Upper lobe of left lung (tissue), 6 donors: ENCODE data around the gene BCAT1. TPM values are rescaled to one million over a fixed set of nuclear protein-coding genes. Genes with fewer than 3 reads are reported as not detected.
A peak's percentile ranks its signal among the peaks of the same experiment; 100 is the strongest.
"Not testable (repeated sequence)": the region's sequence is repeated elsewhere in the genome, so short reads cannot be mapped to it uniquely, and the experiment has no call there.

Source experiments
- ATAC-seq, 2 donors: fragments of 200-7000 bp; cut with Tn5 transposase; one replicate each; pipeline ENCODE4 v1.9.1; 2022; ENCODE audit warnings: mild to moderate bottlenecking in 2 of 2, moderate library complexity in 2 of 2; ENCODE audit not compliant: low FRiP score in 2 of 2
- DNase-seq, 2 donors: peaks; one replicate each; pipeline ENCODE4 v3.0.0-alpha.2; 2019 to 2020
- H3K27ac ChIP-seq, 4 donors: fragments of 200-600 bp; sonication (generic); one replicate each; pipeline ENCODE4 v1.5.1; 2016 to 2019
- H3K27me3 ChIP-seq, 4 donors: fragments of 200-600 bp; sonication (generic); one replicate each; pipeline ENCODE4 v1.5.1; 2017 to 2019
- H3K36me3 ChIP-seq, 4 donors: fragments of 200-600 bp; sonication (generic); one replicate each; pipeline ENCODE4 v1.5.1; 2016 to 2019
- H3K4me1 ChIP-seq, 4 donors: fragments of 200-600 bp; sonication (generic); one replicate each; pipeline ENCODE4 v1.5.1; 2018 to 2019
- H3K4me3 ChIP-seq, 4 donors: fragments of 200-600 bp; sonication (generic); one replicate each; pipeline ENCODE4 v1.5.1; 2017 to 2019; ENCODE audit warnings: mild to moderate bottlenecking in 2 of 4, moderate library complexity in 1 of 4
- H3K9me3 ChIP-seq, 4 donors: fragments of 200-600 bp; sonication (generic); one replicate each; pipeline ENCODE4 v1.5.1; 2018 to 2019
- EP300 ChIP-seq, 4 donors: sonication (generic); formaldehyde crosslinking; IDR thresholded peaks; one replicate each; pipeline ENCODE4 v1.5.1; 2017; ENCODE audit warnings: antibody characterized with exemption in 4 of 4, control low read depth in 2 of 4
- POLR2A ChIP-seq, 4 donors: fragments of 450-650 bp; IDR thresholded peaks; one replicate each; pipeline ENCODE4 v1.5.1; 2016 to 2017; ENCODE audit warnings: antibody characterized with exemption in 4 of 4, mild to moderate bottlenecking in 2 of 4
- POLR2AphosphoS5 ChIP-seq, 2 donors: sonication (generic); formaldehyde crosslinking; IDR thresholded peaks; one replicate each; pipeline ENCODE4 v1.5.1; 2017; ENCODE audit warnings: antibody characterized with exemption in 2 of 2
- WGBS, 2 donors: methylation state at CpG; one replicate each; pipeline ENCODE4 v1.1.5; 2017 to 2018; 5-methylcytosine and 5-hydroxymethylcytosine counted together
- total RNA-seq, 6 donors: library from RNA; depleted of rRNA in 4 of 6; stranded (reverse); fragments of >200 nt in 4 of 6; gene quantifications; one replicate each; pipeline versions ENCODE4 v1.1.0 to v1.2.1, GENCODE V29; 2016 to 2021
- TF ChIP-seq, protein P1 (sequence below), 6 experiments: fragments of 450-650 bp in 4 of 6; fragments of 200-600 bp in 2 of 6; sonication (generic) in 2 of 6; IDR thresholded peaks; one replicate each; pipeline ENCODE4 v1.5.1; 2016 to 2019; ENCODE audit warnings: antibody characterized with exemption in 6 of 6
- donor health status: DM: no; HTN: no; CAD: no; lungs with moderate emphysema.
- donor health status: DM: no; HTN: yes; CAD: no; lungs with severe emphysema.

The BCAT1 gene
- total RNA-seq, 6 donors from 2014 or later: 52.7 to 145 (median 72.7) TPM

DNA sequence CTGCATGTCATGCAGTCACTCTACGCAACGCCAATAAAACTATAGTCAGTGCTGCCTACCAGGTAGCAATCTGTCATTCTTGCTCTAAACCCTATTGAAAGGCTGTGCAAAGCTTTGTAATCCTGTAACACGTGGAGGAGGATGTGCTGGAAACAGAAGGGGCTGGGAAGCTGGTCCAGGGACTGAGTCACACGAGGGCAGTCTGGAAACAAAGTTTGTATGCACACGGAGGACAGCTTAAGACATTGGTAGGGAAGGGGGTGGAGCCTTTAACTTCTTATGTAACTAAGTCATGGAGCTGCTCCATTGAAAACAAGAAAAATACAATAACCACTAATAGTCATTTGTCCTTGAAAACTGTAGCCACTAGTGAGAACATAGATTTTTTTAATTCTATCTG lies 128.0 kb downstream of the BCAT1 start:
- DNase-seq (no peak), ATAC-seq (peak in 1 of 2 donors; percentile 73)
- Histone ChIP-seq H3K4me3 (no peak overlapping the region), H3K27me3 (no peaks in the 10 kb centered on the region), H3K27ac (no peak overlapping the region), H3K4me1 (no peaks in the 10 kb centered on the region), H3K9me3 (no peaks in the 10 kb centered on the region), H3K36me3 (no peaks in the 10 kb centered on the region)
- no peak for TF ChIP-seq EP300 (IDR thresholded peaks at IDR 0.05)
- TF ChIP-seq POLR2A (IDR thresholded peaks at IDR 0.05): no peak
- TF ChIP-seq, protein P1, sequence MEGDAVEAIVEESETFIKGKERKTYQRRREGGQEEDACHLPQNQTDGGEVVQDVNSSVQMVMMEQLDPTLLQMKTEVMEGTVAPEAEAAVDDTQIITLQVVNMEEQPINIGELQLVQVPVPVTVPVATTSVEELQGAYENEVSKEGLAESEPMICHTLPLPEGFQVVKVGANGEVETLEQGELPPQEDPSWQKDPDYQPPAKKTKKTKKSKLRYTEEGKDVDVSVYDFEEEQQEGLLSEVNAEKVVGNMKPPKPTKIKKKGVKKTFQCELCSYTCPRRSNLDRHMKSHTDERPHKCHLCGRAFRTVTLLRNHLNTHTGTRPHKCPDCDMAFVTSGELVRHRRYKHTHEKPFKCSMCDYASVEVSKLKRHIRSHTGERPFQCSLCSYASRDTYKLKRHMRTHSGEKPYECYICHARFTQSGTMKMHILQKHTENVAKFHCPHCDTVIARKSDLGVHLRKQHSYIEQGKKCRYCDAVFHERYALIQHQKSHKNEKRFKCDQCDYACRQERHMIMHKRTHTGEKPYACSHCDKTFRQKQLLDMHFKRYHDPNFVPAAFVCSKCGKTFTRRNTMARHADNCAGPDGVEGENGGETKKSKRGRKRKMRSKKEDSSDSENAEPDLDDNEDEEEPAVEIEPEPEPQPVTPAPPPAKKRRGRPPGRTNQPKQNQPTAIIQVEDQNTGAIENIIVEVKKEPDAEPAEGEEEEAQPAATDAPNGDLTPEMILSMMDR (IDR thresholded peaks at IDR 0.05): no peak
- TF ChIP-seq POLR2AphosphoS5 (IDR thresholded peaks at IDR 0.05): no peak
- 72 to 75% methylated on average over 5 of the region's 5 CpGs for WGBS, 2 donors

DNA sequence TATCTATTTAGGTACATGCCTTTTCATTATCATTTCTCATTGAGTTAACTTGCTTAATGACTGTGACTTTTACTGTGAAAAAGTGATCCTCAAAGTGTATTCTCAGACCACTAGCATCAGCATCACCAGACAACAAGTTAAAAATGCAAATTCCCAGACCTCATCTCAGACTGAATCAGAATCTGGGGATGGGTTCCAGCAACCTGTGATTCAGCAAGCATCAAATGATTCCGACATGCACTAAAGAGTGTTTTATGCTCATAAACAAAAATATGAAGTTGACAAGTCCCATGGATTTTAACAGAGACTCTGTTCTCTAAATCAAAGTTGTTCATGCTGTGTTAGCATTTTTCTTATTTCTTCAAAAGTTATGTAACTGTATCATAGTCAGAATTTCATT lies 130.6 kb downstream of the BCAT1 start:
- Histone ChIP-seq H3K4me1 (peaks cover 0 to 11% (median 5%) of the 10 kb centered on the region in 4 donors), H3K9me3 (no peaks in the 10 kb centered on the region), H3K27ac (no peak overlapping the region), H3K36me3 (no peaks in the 10 kb centered on the region), H3K4me3 (no peak overlapping the region), H3K27me3 (no peaks in the 10 kb centered on the region)
- no peak for ATAC-seq
- TF ChIP-seq POLR2AphosphoS5 (IDR thresholded peaks at IDR 0.05) (no peak), EP300 (IDR thresholded peaks at IDR 0.05) (no peak), POLR2A (IDR thresholded peaks at IDR 0.05) (no peak)
- TF ChIP-seq, protein P1 (IDR thresholded peaks at IDR 0.05): no peak
- no peak for DNase-seq
- WGBS, 2 donors: 100% methylated on average over 1 of the region's 1 CpG

DNA sequence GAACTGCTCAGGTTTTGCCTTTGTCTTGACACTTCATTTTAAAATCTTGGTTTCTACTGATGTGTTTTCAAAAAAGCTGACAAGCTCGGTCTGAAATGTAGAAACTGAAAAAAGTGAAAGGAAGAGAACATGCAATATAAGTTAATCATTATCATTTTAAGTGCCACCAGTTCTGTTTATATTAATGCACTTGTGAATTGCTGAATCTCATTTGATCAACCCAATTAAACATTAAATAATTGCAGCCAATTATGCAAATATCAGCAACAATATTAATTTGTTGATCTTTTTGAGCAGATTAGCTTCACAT lies 133.8 kb downstream of the BCAT1 start:
- 24 to 36% methylated on average over 1 of the region's 1 CpG for WGBS, 2 donors
- H3K27ac ChIP-seq: no peak overlapping the region
- no peak for ATAC-seq

DNA sequence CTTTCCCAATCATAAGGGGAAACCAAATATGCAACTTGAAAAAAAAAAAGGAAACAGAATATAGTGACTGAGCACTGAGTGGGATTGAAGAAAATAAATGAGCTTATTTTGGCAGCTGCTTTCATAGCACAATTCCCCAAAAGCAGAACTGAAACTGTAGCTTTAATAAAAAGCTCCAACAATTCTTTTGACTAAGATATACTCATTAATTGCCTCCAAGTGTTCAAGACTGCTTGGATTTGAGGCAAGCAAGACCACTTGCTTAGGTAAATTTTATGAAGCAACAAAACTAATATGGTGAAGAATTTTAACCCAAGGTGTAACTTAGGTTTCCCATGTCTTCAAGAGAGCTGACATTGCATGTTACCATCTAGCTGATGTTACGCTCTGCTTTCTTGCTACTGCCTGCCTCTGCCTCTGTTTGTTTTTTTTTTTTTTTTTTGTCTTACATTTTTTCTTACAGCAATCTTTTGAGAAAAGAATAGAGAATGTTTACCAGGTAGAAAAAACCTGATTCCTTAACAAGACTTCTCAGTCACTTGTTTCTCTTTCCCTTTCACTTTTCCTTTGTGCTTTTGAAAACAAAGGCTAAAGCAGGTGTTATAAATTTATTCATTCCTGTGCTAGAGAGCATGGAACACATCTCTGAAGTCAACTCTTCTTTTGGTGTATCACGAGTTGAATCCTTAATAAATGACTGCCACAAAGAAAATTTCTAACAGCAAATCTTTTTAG lies 134.4 kb downstream of the BCAT1 start:
- DNase-seq: no peak
- Histone ChIP-seq H3K9me3 (no peaks in the 10 kb centered on the region), H3K27ac (peak overlapping the region in 3 of 4 donors; percentile 18 to 52 (median 33)), H3K36me3 (no peaks in the 10 kb centered on the region), H3K4me1 (peaks cover 0 to 11% (median 5%) of the 10 kb centered on the region in 4 donors), H3K27me3 (no peaks in the 10 kb centered on the region), H3K4me3 (peak overlapping the region in 1 of 4 donors; percentile 27)
- TF ChIP-seq POLR2A (IDR thresholded peaks at IDR 0.05) (no peak), EP300 (IDR thresholded peaks at IDR 0.05) (no peak), POLR2AphosphoS5 (IDR thresholded peaks at IDR 0.05) (no peak)
- TF ChIP-seq, protein P1 (IDR thresholded peaks at IDR 0.05): no peak
- peak in 1 of 2 donors; percentile 75 for ATAC-seq
- 40 to 46% methylated on average over 2 of the region's 2 CpGs for WGBS, 2 donors

More for the DNA sequence above, 133.8 kb downstream of the BCAT1 start:
- TF ChIP-seq, protein P1 (IDR thresholded peaks at IDR 0.05): no peak
- no peak for TF ChIP-seq POLR2AphosphoS5 (IDR thresholded peaks at IDR 0.05)
- TF ChIP-seq POLR2A (IDR thresholded peaks at IDR 0.05): no peak
- TF ChIP-seq EP300 (IDR thresholded peaks at IDR 0.05): no peak
- Histone ChIP-seq H3K9me3 (no peaks in the 10 kb centered on the region), H3K27me3 (no peaks in the 10 kb centered on the region), H3K36me3 (no peaks in the 10 kb centered on the region), H3K4me3 (peak overlapping the region in 1 of 4 donors; percentile 27), H3K4me1 (peaks cover 0 to 11% (median 5%) of the 10 kb centered on the region in 4 donors)
- DNase-seq: no peak

DNA sequence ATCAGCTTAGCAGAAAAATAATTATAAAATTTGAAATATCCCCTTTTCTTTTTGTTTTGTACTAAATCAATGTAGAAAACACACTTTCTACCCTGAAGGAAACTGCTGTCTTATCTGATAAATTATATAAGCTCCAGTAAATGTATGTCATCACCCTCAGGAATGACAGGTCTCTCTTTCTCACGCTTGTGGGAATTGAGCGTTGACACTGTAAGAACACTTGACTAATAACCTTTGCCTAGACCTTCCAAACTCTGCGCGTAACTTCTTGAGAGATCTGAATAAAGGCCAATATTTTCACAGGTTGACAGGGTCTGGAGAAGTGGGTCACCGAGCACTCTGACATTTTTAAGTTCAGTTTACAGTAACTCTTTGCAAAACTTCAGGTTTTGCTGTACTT lies 138.5 kb downstream of the BCAT1 start:
- TF ChIP-seq EP300 (IDR thresholded peaks at IDR 0.05): no peak
- no peak for TF ChIP-seq POLR2AphosphoS5 (IDR thresholded peaks at IDR 0.05)
- TF ChIP-seq, protein P1 (IDR thresholded peaks at IDR 0.05): no peak
- TF ChIP-seq POLR2A (IDR thresholded peaks at IDR 0.05): no peak
- no peak overlapping the region for H3K27ac ChIP-seq
- no peaks in the 10 kb centered on the region for H3K36me3 ChIP-seq
- no peak for ATAC-seq
- WGBS, 2 donors: 70 to 80% methylated on average over 5 of the region's 5 CpGs
- DNase-seq: no peak
- H3K4me1 ChIP-seq: peaks cover 0 to 11% (median 5%) of the 10 kb centered on the region in 4 donors
- no peaks in the 10 kb centered on the region for H3K9me3 ChIP-seq
- H3K27me3 ChIP-seq: no peaks in the 10 kb centered on the region
- H3K4me3 ChIP-seq: no peak overlapping the region

DNA sequence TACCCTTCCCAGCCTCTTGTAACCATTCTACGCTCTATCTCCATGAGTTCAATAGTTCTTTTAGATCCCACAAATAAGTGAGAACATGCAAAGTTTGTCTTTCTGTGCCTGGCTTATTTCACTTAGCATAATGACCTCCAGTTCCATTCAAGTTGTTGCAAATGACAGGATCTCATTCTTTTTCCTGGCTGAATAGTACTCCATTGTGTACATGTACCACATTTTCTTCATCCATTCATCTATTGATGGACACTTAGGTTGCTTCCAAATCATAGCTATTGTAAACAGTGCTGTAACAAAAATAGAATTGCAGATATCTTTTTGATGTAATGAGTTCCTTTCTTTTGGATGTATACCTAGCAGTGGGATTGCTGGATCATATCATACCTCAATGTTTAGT lies 139.6 kb downstream of the BCAT1 start:
- 100% methylated on average over 1 of the region's 1 CpG for WGBS, 2 donors
- not testable (repeated sequence) for DNase-seq, ATAC-seq

More for the DNA sequence above, 139.6 kb downstream of the BCAT1 start:
- not testable (repeated sequence) for H3K27ac ChIP-seq, H3K9me3 ChIP-seq, H3K36me3 ChIP-seq, H3K4me3 ChIP-seq, H3K27me3 ChIP-seq, H3K4me1 ChIP-seq
